Measurements from ENCODE around the gene ERAP2. TPM values are rescaled to one million over a fixed set of nuclear protein-coding genes. Genes with fewer than 3 reads are reported as not detected.

ERAP2 gene
- total RNA-seq, 1 donor from 2014 or later, result 16.5 TPM

- H3K27me3 ChIP-seq, result no peaks in the 10 kb centered on the region
- H3K4me1 ChIP-seq, result peaks cover 38% of the 10 kb centered on the region
These were observed 92.3 kb downstream of the ERAP2 start for GRCh38 chr5:96968614-96969013.

More at GRCh38 chr5:96968614-96969013, 92.3 kb downstream of the ERAP2 start:
- DNase-seq (ENCODE audit: extremely low spot score in 2 of 2), result no peak
- Histone ChIP-seq H3K9me3 (no peaks in the 10 kb centered on the region), H3K36me3 (no peaks in the 10 kb centered on the region), H3K4me3 (no peak overlapping the region), H3K27ac (peak overlapping the region; percentile 35)
- intact Hi-C loops (cut with DNase I), result no loop called here
- TF ChIP-seq POLR2AphosphoS5 (IDR thresholded peaks at IDR 0.05; ENCODE audit: insufficient read depth in 1 of 2, low read depth in 1 of 2), result no peak
- no peak for TF ChIP-seq POLR2A (IDR thresholded peaks at IDR 0.05)
- TF ChIP-seq CTCF (IDR thresholded peaks at IDR 0.05), result no peak

Small RNAs within 50 kb of the gene (small RNA-seq; reads per million reads assigned to genes)
- not detected for gene RF00019

Other genes with a start within 250 kb of the ERAP2 start
- 309 TPM for gene CAST, start 214.1 kb upstream of the ERAP2 start, total RNA-seq
- 23.6 TPM for gene ERAP1, start 68.6 kb upstream of the ERAP2 start, total RNA-seq
- 33.9 TPM for gene LNPEP, start 59.6 kb downstream of the ERAP2 start, total RNA-seq